Measurements from ENCODE around the gene MYO3B.
"Not testable (repeated sequence)": the region's sequence is repeated elsewhere in the genome, so short reads cannot be mapped to it uniquely, and the experiment has no call there.

The MYO3B gene

DNA sequence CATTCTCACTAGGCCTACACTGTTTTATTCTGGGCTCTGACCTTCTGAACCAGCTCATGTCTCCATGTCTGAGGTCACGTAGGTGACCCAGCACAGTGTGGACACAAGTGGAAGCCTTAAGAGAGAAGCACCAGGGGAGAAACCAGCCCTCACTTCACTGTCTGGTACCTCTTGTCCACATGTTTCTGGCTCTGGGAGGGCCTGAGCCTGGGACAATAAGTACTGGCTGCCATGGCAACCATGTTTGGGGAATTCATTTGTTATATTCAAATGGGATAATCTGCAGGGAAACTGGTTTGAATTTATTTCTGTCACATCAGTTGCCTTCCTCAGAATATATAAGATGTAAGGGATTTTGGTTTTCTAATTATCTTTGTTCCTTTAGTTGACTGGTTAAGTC lies 23.3 kb downstream of the MYO3B start:
- H3K4me1 ChIP-seq (ENCODE audit: control insufficient read depth, insufficient read depth, low read length): peaks cover 18% of the 10 kb centered on the region
- H3K36me3 ChIP-seq (ENCODE audit: control insufficient read depth, insufficient read depth, low read length, severe bottlenecking): no peaks in the 10 kb centered on the region
- H3K4me3 ChIP-seq (ENCODE audit: low read length): no peak overlapping the region
- H3K9me3 ChIP-seq (ENCODE audit: control insufficient read depth, low read length): no peaks in the 10 kb centered on the region
- H3K27me3 ChIP-seq (replicated peaks; ENCODE audit: control insufficient read depth, insufficient read depth, low read length): no peaks in the 10 kb centered on the region
- no peak for DNase-seq (ENCODE audit: low read depth)
- H3K9ac ChIP-seq (ENCODE audit: low read length): no peak overlapping the region

DNA sequence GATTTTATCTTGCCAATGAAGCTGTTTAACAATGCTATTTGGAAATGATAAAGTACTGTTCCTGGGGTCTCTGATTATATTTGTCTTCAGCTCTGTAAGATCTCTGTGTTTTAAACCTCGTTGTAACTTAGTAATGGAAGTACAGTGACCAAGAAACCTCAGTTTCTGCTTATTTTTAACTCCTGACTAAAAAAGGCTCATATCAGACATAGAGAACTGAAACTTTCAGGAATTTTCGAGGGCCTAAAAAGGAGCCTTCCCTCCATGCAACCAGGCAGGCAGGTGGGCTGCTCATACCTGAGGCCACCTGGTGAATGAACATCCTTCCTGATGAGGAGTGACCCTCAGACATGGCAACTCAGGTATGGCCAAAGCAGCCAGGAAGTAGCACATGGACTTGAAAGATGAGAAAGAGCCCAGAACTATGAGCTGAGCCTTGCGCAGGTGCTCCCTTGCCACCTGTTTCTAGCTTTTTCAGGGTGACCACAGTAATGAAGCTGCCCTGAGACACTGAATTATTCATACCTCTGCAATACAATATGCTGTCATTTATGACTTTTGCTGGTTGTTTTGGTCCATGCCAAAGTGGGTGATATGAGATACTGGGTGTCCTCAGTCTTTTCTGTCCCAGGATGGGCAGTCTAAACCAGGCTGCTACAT lies 23.9 kb downstream of the MYO3B start:
- Histone ChIP-seq H3K4me3 (ENCODE audit: low read length) (no peak overlapping the region), H3K36me3 (ENCODE audit: control insufficient read depth, insufficient read depth, low read length, severe bottlenecking) (no peaks in the 10 kb centered on the region), H3K9ac (ENCODE audit: low read length) (no peak overlapping the region), H3K9me3 (ENCODE audit: control insufficient read depth, low read length) (no peaks in the 10 kb centered on the region), H3K4me1 (ENCODE audit: control insufficient read depth, insufficient read depth, low read length) (peaks cover 20% of the 10 kb centered on the region), H3K27me3 (replicated peaks; ENCODE audit: control insufficient read depth, insufficient read depth, low read length) (no peaks in the 10 kb centered on the region)
- DNase-seq (ENCODE audit: low read depth): no peak

DNA sequence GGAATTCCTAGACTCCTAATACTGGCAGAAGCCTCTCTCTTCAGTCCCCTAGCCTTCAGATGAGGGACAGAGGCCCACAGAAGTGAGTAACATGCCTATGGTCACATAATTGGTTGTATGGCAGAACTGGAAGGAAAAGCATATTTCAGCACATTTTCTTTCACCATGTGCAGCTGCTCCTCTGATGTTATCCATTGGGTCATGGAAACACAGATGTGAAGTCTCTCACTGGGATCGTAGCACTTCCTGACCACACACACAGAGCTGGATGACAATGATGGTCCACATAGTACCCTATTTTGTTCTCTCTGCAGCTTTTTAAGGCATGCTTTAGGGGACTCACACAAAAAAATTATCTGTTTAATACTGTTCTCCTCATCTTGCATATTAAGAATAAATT lies 24.5 kb downstream of the MYO3B start:
- Histone ChIP-seq H3K4me3 (ENCODE audit: low read length) (no peak overlapping the region), H3K27me3 (replicated peaks; ENCODE audit: control insufficient read depth, insufficient read depth, low read length) (no peaks in the 10 kb centered on the region), H3K9ac (ENCODE audit: low read length) (no peak overlapping the region), H3K9me3 (ENCODE audit: control insufficient read depth, low read length) (no peaks in the 10 kb centered on the region), H3K4me1 (ENCODE audit: control insufficient read depth, insufficient read depth, low read length) (peaks cover 20% of the 10 kb centered on the region), H3K36me3 (ENCODE audit: control insufficient read depth, insufficient read depth, low read length, severe bottlenecking) (no peaks in the 10 kb centered on the region)
- DNase-seq (ENCODE audit: low read depth): no peak

DNA sequence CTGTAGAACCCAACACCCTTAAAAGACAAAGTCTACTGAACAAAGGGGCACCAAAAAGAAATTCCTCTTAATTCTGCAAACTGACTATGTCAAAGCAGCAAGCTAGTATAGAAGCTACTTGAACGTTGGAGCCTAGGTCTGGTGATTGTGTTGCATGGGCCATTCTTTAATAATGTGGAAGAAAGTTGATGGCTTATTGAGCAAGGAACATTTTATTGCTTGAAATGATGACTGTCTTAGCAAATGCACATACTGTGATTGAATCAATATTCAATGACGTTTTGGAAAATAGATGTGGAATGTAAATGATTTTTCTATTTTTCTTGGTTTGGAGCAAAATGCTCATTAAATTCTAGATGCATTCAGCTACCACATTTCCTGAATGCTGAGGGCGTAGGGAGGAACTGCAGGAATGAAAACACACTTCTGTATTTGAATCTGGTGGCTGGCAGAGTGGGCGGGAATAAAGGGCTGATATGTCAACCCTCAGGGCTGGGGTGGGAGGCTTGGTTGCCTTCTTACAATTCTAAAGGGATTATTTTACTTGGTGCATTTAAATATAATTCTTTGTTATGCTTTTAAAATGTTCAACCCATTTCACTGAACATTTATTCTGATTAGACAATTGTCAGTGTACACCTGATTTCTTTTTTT lies 26.5 kb downstream of the MYO3B start:
- DNase-seq (ENCODE audit: low read depth): no peak
- Histone ChIP-seq H3K27me3 (replicated peaks; ENCODE audit: control insufficient read depth, insufficient read depth, low read length) (no peaks in the 10 kb centered on the region), H3K36me3 (ENCODE audit: control insufficient read depth, insufficient read depth, low read length, severe bottlenecking) (no peaks in the 10 kb centered on the region), H3K4me1 (ENCODE audit: control insufficient read depth, insufficient read depth, low read length) (peaks cover 20% of the 10 kb centered on the region), H3K4me3 (ENCODE audit: low read length) (no peak overlapping the region), H3K9me3 (ENCODE audit: control insufficient read depth, low read length) (peaks cover 8% of the 10 kb centered on the region), H3K9ac (ENCODE audit: low read length) (no peak overlapping the region)

DNA sequence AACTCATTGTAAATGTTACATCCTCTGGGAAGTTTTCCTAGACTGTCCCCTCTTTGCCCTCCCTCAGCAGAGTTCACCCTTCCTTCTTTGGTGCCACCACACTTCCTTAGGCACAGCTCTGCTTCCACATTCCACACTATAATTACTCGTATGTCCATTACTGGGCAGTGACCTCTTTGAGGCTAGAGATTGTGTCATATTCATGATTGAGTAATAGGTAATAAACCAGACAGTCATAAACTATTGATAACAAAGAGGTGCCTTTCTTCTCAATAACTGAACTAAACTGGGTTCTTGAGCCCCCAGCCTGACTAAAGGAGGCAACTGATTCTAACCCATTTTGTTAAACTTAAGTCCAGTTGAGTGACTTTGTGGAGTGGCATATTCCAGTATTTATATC lies 28.3 kb downstream of the MYO3B start:
- Histone ChIP-seq H3K9me3 (ENCODE audit: control insufficient read depth, low read length) (peaks cover 12% of the 10 kb centered on the region), H3K4me3 (ENCODE audit: low read length) (no peak overlapping the region), H3K4me1 (ENCODE audit: control insufficient read depth, insufficient read depth, low read length) (peaks cover 20% of the 10 kb centered on the region), H3K27me3 (replicated peaks; ENCODE audit: control insufficient read depth, insufficient read depth, low read length) (no peaks in the 10 kb centered on the region), H3K36me3 (ENCODE audit: control insufficient read depth, insufficient read depth, low read length, severe bottlenecking) (no peaks in the 10 kb centered on the region), H3K9ac (ENCODE audit: low read length) (no peak overlapping the region)
- DNase-seq (ENCODE audit: low read depth): no peak

DNA sequence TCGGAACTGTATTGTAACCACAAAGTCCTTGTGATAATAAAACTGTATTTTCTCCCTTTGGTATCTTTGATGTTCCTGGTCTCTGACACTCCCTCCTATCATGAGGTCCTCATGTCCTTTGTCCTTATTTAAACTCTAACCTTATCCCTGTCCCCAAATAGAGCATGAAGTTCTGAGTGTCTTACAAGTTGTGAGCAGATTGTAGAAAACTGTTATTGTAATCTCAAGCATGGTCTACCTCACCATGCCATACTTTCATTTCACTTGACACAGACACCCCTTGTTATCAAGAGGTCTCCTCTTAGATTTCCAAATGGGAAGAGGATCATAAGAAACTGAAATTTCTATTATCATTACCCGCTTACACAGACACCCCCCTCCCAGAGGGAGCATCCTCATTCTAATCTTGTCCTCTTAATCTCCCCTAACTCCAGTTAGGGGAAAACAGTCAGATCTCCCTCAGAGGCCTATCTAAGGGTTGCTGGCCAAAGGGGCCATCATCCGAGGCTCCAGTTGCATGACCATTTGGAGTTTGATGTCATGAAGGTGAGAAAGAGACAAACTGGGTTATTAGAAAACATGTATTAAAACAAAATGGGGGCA lies 29.0 kb downstream of the MYO3B start:
- Histone ChIP-seq H3K4me1 (ENCODE audit: control insufficient read depth, insufficient read depth, low read length) (peaks cover 20% of the 10 kb centered on the region), H3K9ac (ENCODE audit: low read length) (no peak overlapping the region), H3K27me3 (replicated peaks; ENCODE audit: control insufficient read depth, insufficient read depth, low read length) (no peaks in the 10 kb centered on the region), H3K9me3 (ENCODE audit: control insufficient read depth, low read length) (peaks cover 12% of the 10 kb centered on the region), H3K36me3 (ENCODE audit: control insufficient read depth, insufficient read depth, low read length, severe bottlenecking) (no peaks in the 10 kb centered on the region), H3K4me3 (ENCODE audit: low read length) (no peak overlapping the region)
- DNase-seq (ENCODE audit: low read depth): no peak

DNA sequence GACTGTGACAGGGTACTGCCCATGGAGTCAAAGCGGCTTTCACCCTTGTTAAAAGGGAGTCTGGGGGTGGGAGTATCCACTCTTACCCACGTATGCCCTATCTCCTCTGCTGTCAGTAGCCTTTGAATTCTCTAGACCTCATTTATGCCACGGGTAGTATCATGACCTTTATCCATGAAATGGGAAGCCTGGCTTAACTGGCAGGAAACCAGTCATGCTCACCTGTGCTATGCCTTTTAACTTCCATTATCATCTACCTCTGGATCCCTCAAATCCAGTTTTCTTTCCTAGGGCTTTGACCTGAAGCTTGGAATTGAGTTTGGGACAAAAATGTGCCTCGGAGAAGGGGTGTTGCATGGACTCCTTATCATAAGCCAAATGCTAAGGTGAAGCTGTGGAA lies 30.0 kb downstream of the MYO3B start:
- H3K9ac ChIP-seq (ENCODE audit: low read length): no peak overlapping the region
- H3K4me1 ChIP-seq (ENCODE audit: control insufficient read depth, insufficient read depth, low read length): peaks cover 23% of the 10 kb centered on the region
- peaks cover 12% of the 10 kb centered on the region for H3K9me3 ChIP-seq (ENCODE audit: control insufficient read depth, low read length)
- H3K27me3 ChIP-seq (replicated peaks; ENCODE audit: control insufficient read depth, insufficient read depth, low read length): no peaks in the 10 kb centered on the region
- H3K36me3 ChIP-seq (ENCODE audit: control insufficient read depth, insufficient read depth, low read length, severe bottlenecking): no peaks in the 10 kb centered on the region
- no peak overlapping the region for H3K4me3 ChIP-seq (ENCODE audit: low read length)
- no peak for DNase-seq (ENCODE audit: low read depth)

DNA sequence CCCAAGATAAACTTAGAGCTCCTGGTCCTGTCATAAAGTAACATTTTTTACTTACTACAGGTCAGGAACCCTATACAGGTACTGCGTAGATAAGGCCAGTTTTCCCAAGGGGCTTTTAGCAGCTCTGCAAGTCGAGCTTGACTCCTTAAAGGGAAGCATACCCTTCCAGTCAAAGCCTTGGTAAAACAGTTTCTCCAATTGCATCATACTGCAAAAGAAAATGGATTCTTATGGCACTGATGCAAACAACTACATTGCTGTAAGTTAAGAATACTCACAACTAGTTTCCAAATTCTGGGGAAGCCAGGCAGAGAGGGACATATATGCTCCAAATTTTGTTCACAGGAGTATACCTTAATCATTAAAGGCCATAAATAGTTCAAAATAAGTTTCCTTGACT lies 31.0 kb downstream of the MYO3B start:
- no peak for DNase-seq (ENCODE audit: low read depth)
- no peak overlapping the region for H3K4me3 ChIP-seq (ENCODE audit: low read length)
- H3K36me3 ChIP-seq (ENCODE audit: control insufficient read depth, insufficient read depth, low read length, severe bottlenecking): no peaks in the 10 kb centered on the region
- no peak overlapping the region for H3K9ac ChIP-seq (ENCODE audit: low read length)
- peaks cover 12% of the 10 kb centered on the region for H3K9me3 ChIP-seq (ENCODE audit: control insufficient read depth, low read length)
- peaks cover 28% of the 10 kb centered on the region for H3K4me1 ChIP-seq (ENCODE audit: control insufficient read depth, insufficient read depth, low read length)
- no peaks in the 10 kb centered on the region for H3K27me3 ChIP-seq (replicated peaks; ENCODE audit: control insufficient read depth, insufficient read depth, low read length)

DNA sequence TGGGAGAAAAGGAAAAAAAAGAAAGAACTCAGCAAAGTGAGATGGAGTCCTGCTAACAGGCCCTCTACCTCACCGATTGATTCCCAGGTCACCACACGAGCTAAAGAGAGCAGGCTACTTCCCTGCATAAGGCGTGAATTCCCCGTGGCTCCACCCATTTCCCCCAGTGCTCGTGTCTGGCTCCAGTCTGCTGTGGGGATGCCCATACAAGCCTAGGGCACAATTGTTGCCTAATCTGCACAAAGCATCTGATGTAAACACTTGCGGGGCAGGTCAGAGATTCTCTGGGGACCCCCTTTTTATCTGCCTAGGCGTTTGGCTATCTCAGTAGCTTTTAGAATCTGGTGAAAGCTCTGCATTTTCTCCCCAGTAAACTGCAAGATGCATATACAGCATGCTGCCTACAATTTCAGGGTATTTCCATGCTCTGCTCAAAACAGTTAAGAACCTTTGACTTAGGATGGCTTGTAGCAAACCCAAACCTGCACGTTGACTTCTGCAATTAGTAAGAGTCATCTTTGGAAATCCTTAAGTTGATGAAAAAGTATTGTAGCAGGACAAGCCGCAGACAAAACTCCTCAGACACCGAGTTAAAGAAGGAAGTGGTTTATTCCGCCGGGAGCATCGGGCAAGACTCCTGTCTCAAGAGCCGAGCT lies 34.8 kb downstream of the MYO3B start:
- Histone ChIP-seq H3K27me3 (replicated peaks; ENCODE audit: control insufficient read depth, insufficient read depth, low read length) (no peaks in the 10 kb centered on the region), H3K9me3 (ENCODE audit: control insufficient read depth, low read length) (peaks cover 11% of the 10 kb centered on the region), H3K9ac (ENCODE audit: low read length) (no peak overlapping the region), H3K4me3 (ENCODE audit: low read length) (peak overlapping the region; percentile 58), H3K36me3 (ENCODE audit: control insufficient read depth, insufficient read depth, low read length, severe bottlenecking) (no peaks in the 10 kb centered on the region), H3K4me1 (ENCODE audit: control insufficient read depth, insufficient read depth, low read length) (peaks cover 17% of the 10 kb centered on the region)
- no peak for DNase-seq (ENCODE audit: low read depth)

DNA sequence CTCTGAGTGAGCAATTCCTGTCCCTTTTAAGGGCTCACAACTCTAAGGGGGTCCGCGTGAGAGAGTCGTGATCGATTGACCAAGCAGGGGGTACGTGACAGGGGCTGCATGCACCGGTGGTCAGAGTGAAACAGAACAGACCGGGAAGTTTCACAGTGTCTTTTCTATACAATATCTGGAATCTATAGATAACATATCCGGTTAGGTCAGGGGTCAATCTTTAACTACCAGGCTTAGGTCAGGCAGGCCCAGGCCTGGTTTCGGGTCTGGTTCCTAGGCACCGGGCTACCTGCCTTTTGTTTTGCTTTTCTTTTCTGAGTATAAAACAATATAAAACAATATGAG lies 35.3 kb downstream of the MYO3B start:
- peaks cover 21% of the 10 kb centered on the region for H3K4me1 ChIP-seq (ENCODE audit: control insufficient read depth, insufficient read depth, low read length)
- H3K9ac ChIP-seq (ENCODE audit: low read length); H3K9me3 ChIP-seq (ENCODE audit: control insufficient read depth, low read length); DNase-seq (ENCODE audit: low read depth); H3K27me3 ChIP-seq (replicated peaks; ENCODE audit: control insufficient read depth, insufficient read depth, low read length); H3K36me3 ChIP-seq (ENCODE audit: control insufficient read depth, insufficient read depth, low read length, severe bottlenecking): not testable (repeated sequence)
- H3K4me3 ChIP-seq (ENCODE audit: low read length): peak overlapping the region; percentile 58

DNA sequence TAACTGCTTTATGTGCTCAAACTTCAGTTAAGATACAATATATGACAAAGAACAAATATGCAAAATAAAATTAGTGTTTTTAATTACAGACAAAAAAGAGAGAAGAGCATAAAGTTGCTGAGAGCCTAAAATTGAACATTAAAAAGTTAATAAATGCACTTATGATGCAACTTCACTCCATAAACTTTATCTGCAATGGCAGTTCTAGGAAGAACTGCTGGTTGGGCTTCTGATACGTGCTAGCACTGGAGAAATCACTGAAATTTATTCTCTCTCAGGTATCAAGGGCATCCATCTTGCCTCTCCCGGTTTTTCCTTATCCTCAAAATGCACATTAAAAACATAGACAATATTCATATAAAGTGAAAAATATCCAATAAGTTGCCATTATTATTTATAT lies 35.7 kb downstream of the MYO3B start:
- DNase-seq (ENCODE audit: low read depth): peak; percentile 10
- Histone ChIP-seq H3K27me3 (replicated peaks; ENCODE audit: control insufficient read depth, insufficient read depth, low read length) (no peaks in the 10 kb centered on the region), H3K4me3 (ENCODE audit: low read length) (no peak overlapping the region), H3K4me1 (ENCODE audit: control insufficient read depth, insufficient read depth, low read length) (peaks cover 21% of the 10 kb centered on the region), H3K36me3 (ENCODE audit: control insufficient read depth, insufficient read depth, low read length, severe bottlenecking) (no peaks in the 10 kb centered on the region), H3K9ac (ENCODE audit: low read length) (no peak overlapping the region), H3K9me3 (ENCODE audit: control insufficient read depth, low read length) (peaks cover 9% of the 10 kb centered on the region)

Measured in adipocyte (in vitro differentiated cells).